ENCODE results near the gene MUC12. TPM values are rescaled to one million over a fixed set of nuclear protein-coding genes. Genes with fewer than 3 reads are reported as not detected.
A peak's percentile ranks its signal among the peaks of the same experiment; 100 is the strongest.
"Not testable (repeated sequence)": the region's sequence is repeated elsewhere in the genome, so short reads cannot be mapped to it uniquely, and the experiment has no call there.

The MUC12 gene
- total and polyA plus RNA-seq, 4 donors = 1.4 to 5.5 (median 2.8) TPM

GRCh38 chr7:101058355-101058754, 89.0 kb downstream of the MUC12 start:
- Histone ChIP-seq H3K4me3 (no peak overlapping the region), H3K4me1 (ENCODE audit: control insufficient read depth in 5 of 5, insufficient read depth in 5 of 5, low read length in 5 of 5) (no peaks in the 10 kb centered on the region), H3K9ac (ENCODE audit: insufficient read depth in 1 of 2, low read length in 2 of 2) (no peak overlapping the region), H3K27ac (ENCODE audit: low read depth in 1 of 2, low read length in 1 of 2) (no peak overlapping the region), H3K36me3 (ENCODE audit: control insufficient read depth in 4 of 4, insufficient read depth in 4 of 4, low read length in 4 of 4) (no peaks in the 10 kb centered on the region), H3K27me3 (ENCODE audit: control insufficient read depth in 3 of 3, insufficient read depth in 3 of 3, low read length in 2 of 3) (peaks cover 0 to 17% (median 9%) of the 10 kb centered on the region in 3 donors), H3K9me3 (ENCODE audit: control insufficient read depth in 4 of 4, insufficient read depth in 3 of 4, low read length in 3 of 4) (no peaks in the 10 kb centered on the region)
- ATAC-seq (ENCODE audit: insufficient read depth, low FRiP score) = peak; percentile 53
- WGBS, 2 donors = 22 to 23% methylated on average over 9 of the region's 9 CpGs
- peak; percentile 61 to 72 (median 67) for DNase-seq
- TF ChIP-seq, protein P1, sequence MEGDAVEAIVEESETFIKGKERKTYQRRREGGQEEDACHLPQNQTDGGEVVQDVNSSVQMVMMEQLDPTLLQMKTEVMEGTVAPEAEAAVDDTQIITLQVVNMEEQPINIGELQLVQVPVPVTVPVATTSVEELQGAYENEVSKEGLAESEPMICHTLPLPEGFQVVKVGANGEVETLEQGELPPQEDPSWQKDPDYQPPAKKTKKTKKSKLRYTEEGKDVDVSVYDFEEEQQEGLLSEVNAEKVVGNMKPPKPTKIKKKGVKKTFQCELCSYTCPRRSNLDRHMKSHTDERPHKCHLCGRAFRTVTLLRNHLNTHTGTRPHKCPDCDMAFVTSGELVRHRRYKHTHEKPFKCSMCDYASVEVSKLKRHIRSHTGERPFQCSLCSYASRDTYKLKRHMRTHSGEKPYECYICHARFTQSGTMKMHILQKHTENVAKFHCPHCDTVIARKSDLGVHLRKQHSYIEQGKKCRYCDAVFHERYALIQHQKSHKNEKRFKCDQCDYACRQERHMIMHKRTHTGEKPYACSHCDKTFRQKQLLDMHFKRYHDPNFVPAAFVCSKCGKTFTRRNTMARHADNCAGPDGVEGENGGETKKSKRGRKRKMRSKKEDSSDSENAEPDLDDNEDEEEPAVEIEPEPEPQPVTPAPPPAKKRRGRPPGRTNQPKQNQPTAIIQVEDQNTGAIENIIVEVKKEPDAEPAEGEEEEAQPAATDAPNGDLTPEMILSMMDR (IDR thresholded peaks at IDR 0.05; ENCODE audit: control extremely low read depth, extremely low read depth) = no peak

DNA sequence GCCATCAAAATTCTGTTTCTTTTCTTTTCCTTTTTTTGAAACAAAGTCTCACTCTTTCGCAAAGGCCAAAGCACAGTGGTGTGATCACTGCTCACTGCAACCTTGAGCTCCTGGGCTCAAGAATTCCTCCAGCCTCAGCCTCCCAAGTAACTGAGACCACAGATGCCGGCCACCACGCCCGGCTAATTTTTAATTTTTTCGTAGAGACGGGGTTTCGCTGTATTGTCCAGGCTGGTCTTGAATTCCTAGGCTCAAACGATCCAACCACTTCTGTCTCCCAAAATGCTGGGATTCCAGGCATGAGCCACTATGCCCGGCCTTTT, 90.2 kb downstream of the MUC12 start:
- no peak for ATAC-seq (ENCODE audit: insufficient read depth, low FRiP score)
- TF ChIP-seq, protein P1 (IDR thresholded peaks at IDR 0.05; ENCODE audit: control extremely low read depth, extremely low read depth) = no peak
- H3K4me1 ChIP-seq (ENCODE audit: control insufficient read depth in 5 of 5, insufficient read depth in 5 of 5, low read length in 5 of 5) = no peaks in the 10 kb centered on the region
- no peaks in the 10 kb centered on the region for H3K36me3 ChIP-seq (ENCODE audit: control insufficient read depth in 4 of 4, insufficient read depth in 4 of 4, low read length in 4 of 4)
- H3K9ac ChIP-seq (ENCODE audit: insufficient read depth in 1 of 2, low read length in 2 of 2) = no peak overlapping the region
- no peak for DNase-seq
- no peak overlapping the region for H3K27ac ChIP-seq (ENCODE audit: low read depth in 1 of 2, low read length in 1 of 2)
- 31 to 43% methylated on average over 9 of the region's 9 CpGs for WGBS, 2 donors
- peaks cover 0 to 17% (median 9%) of the 10 kb centered on the region in 3 donors for H3K27me3 ChIP-seq (ENCODE audit: control insufficient read depth in 3 of 3, insufficient read depth in 3 of 3, low read length in 2 of 3)
- no peaks in the 10 kb centered on the region for H3K9me3 ChIP-seq (ENCODE audit: control insufficient read depth in 4 of 4, insufficient read depth in 3 of 4, low read length in 3 of 4)
- no peak overlapping the region for H3K4me3 ChIP-seq

DNA sequence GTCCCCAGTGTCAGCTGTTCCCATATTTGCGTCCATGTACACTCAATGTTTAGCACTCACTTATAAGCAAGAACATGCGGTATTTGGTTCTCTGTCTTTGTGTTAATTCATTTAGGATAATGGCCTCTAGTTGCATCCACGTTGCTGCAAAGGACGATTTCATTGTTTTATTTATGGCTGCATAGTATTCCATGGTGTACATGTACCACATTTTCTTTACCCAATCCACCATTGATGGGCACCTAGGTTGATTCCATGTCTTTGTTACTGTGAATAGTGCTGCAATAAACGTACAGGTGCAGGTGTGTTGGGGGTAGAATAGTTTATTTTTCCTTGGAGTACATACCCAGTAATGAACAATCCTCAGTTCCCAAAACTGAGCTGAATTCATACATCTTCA, 91.6 kb downstream of the MUC12 start:
- no peak overlapping the region for H3K4me3 ChIP-seq
- ATAC-seq (ENCODE audit: insufficient read depth, low FRiP score) (no peak), DNase-seq (no peak)
- WGBS, 2 donors = 81 to 82% methylated on average over 5 of the region's 5 CpGs
- no peaks in the 10 kb centered on the region for H3K9me3 ChIP-seq (ENCODE audit: control insufficient read depth in 4 of 4, insufficient read depth in 3 of 4, low read length in 3 of 4)
- no peaks in the 10 kb centered on the region for H3K4me1 ChIP-seq (ENCODE audit: control insufficient read depth in 5 of 5, insufficient read depth in 5 of 5, low read length in 5 of 5)
- no peak overlapping the region for H3K9ac ChIP-seq (ENCODE audit: insufficient read depth in 1 of 2, low read length in 2 of 2)
- H3K27me3 ChIP-seq (ENCODE audit: control insufficient read depth in 3 of 3, insufficient read depth in 3 of 3, low read length in 2 of 3) = peaks cover 0 to 17% (median 9%) of the 10 kb centered on the region in 3 donors
- TF ChIP-seq, protein P1 (IDR thresholded peaks at IDR 0.05; ENCODE audit: control extremely low read depth, extremely low read depth) = no peak
- H3K27ac ChIP-seq (ENCODE audit: low read depth in 1 of 2, low read length in 1 of 2) = no peak overlapping the region
- H3K36me3 ChIP-seq (ENCODE audit: control insufficient read depth in 4 of 4, insufficient read depth in 4 of 4, low read length in 4 of 4) = no peaks in the 10 kb centered on the region

DNA sequence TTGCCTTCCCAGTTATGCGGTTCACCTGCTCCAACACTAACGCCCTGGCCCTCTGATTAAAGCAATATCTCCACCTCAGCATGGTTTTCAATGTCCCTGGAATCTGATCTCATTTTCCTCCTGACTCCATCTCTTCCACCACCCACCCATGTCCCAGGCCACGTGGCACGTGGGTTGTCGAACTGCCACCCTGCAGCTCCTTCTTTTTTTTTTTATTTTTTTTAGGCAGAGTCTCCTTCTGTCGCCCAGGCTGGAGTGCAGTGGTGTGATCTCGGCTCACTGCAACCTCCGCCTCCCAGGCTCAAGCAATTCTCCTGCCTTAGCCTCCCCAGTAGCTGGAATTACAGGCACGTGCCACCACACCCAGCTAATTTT, 94.8 kb downstream of the MUC12 start:
- ATAC-seq (ENCODE audit: insufficient read depth, low FRiP score); H3K9ac ChIP-seq (ENCODE audit: insufficient read depth in 1 of 2, low read length in 2 of 2); H3K4me1 ChIP-seq (ENCODE audit: control insufficient read depth in 5 of 5, insufficient read depth in 5 of 5, low read length in 5 of 5); H3K27ac ChIP-seq (ENCODE audit: low read depth in 1 of 2, low read length in 1 of 2); H3K36me3 ChIP-seq (ENCODE audit: control insufficient read depth in 4 of 4, insufficient read depth in 4 of 4, low read length in 4 of 4); H3K9me3 ChIP-seq (ENCODE audit: control insufficient read depth in 4 of 4, insufficient read depth in 3 of 4, low read length in 3 of 4); H3K4me3 ChIP-seq; H3K27me3 ChIP-seq (ENCODE audit: control insufficient read depth in 3 of 3, insufficient read depth in 3 of 3, low read length in 2 of 3); DNase-seq: not testable (repeated sequence)
- 62 to 65% methylated on average over 9 of the region's 9 CpGs for WGBS, 2 donors

GRCh38 chr7:101065162-101065561, 95.8 kb downstream of the MUC12 start:
- not testable (repeated sequence) for ATAC-seq (ENCODE audit: insufficient read depth, low FRiP score); H3K9me3 ChIP-seq (ENCODE audit: control insufficient read depth in 4 of 4, insufficient read depth in 3 of 4, low read length in 3 of 4); DNase-seq; H3K36me3 ChIP-seq (ENCODE audit: control insufficient read depth in 4 of 4, insufficient read depth in 4 of 4, low read length in 4 of 4); H3K4me1 ChIP-seq (ENCODE audit: control insufficient read depth in 5 of 5, insufficient read depth in 5 of 5, low read length in 5 of 5); H3K27me3 ChIP-seq (ENCODE audit: control insufficient read depth in 3 of 3, insufficient read depth in 3 of 3, low read length in 2 of 3); H3K27ac ChIP-seq (ENCODE audit: low read depth in 1 of 2, low read length in 1 of 2); H3K9ac ChIP-seq (ENCODE audit: insufficient read depth in 1 of 2, low read length in 2 of 2); H3K4me3 ChIP-seq
- 76 to 85% methylated on average over 3 of the region's 3 CpGs for WGBS, 2 donors

Data from lung (tissue), 12 donors.